Trophoblast cell (in vitro differentiated cells and primary cell): ENCODE measurements around the gene H2AZ2.

Source experiments
- DNase-seq, 2 donors: peaks; one replicate each; pipeline ENCODE4 v3.0.0-alpha.2; 2016
- H2AFZ ChIP-seq: 2 replicates; pipeline ENCODE4 v1.6.1; 2013; ENCODE audit warnings: low read length, moderate library complexity, mild to moderate bottlenecking; ENCODE audit not compliant: insufficient read depth, poor library complexity
- H2AK5ac ChIP-seq: 2 replicates; pipeline ENCODE4 v1.6.1; 2013; ENCODE audit warnings: mild to moderate bottlenecking, low read length
- H2BK120ac ChIP-seq: 2 replicates; pipeline ENCODE4 v1.6.1; 2013; ENCODE audit warnings: low read length, mild to moderate bottlenecking, moderate library complexity; ENCODE audit not compliant: insufficient read depth, poor library complexity
- H2BK12ac ChIP-seq: 2 replicates; pipeline ENCODE4 v1.6.1; 2013; ENCODE audit warnings: mild to moderate bottlenecking, low read length, moderate library complexity
- H2BK5ac ChIP-seq: 2 replicates; pipeline ENCODE4 v1.6.1; 2013; ENCODE audit warnings: low read length, low read depth, moderate library complexity, mild to moderate bottlenecking; ENCODE audit not compliant: poor library complexity
- H3K14ac ChIP-seq: 2 replicates; pipeline ENCODE4 v1.6.1; 2013; ENCODE audit warnings: mild to moderate bottlenecking, low read length
- H3K18ac ChIP-seq: 2 replicates; pipeline ENCODE4 v1.6.1; 2013; ENCODE audit warnings: mild to moderate bottlenecking, low read length
- H3K23ac ChIP-seq: 2 replicates; pipeline ENCODE4 v1.6.1; 2013; ENCODE audit warnings: low read length
- H3K27ac ChIP-seq: 2 replicates; pipeline ENCODE4 v1.5.1; 2013; ENCODE audit warnings: low read depth, mild to moderate bottlenecking, inconsistent platforms, low read length, moderate library complexity
- H3K27me3 ChIP-seq: 2 replicates; pipeline ENCODE4 v1.6.1; 2013; ENCODE audit warnings: inconsistent platforms, mild to moderate bottlenecking, low read length, moderate library complexity; ENCODE audit not compliant: insufficient read depth
- H3K36me3 ChIP-seq, 2 experiments: 1 replicate in 1 of 2; 2 replicates in 1 of 2; pipeline ENCODE4 v1.6.1; 2013; ENCODE audit warnings: low read length in 2 of 2, mild to moderate bottlenecking in 2 of 2, moderate library complexity in 1 of 2; ENCODE audit not compliant: insufficient read depth in 2 of 2, control insufficient read depth in 1 of 2
- H3K4ac ChIP-seq: 2 replicates; pipeline ENCODE4 v1.6.1; 2013; ENCODE audit warnings: low read depth, mild to moderate bottlenecking, low read length, moderate library complexity
- H3K4me1 ChIP-seq, 2 experiments: 1 replicate in 1 of 2; 2 replicates in 1 of 2; pipeline ENCODE4 v1.6.1; 2013; ENCODE audit warnings: low read length in 2 of 2, mild to moderate bottlenecking in 2 of 2, moderate library complexity in 1 of 2; ENCODE audit not compliant: insufficient read depth in 2 of 2, control insufficient read depth in 1 of 2
- H3K4me2 ChIP-seq: 2 replicates; pipeline ENCODE4 v1.6.1; 2013; ENCODE audit warnings: inconsistent platforms, mild to moderate bottlenecking, low read length, moderate library complexity
- H3K4me3 ChIP-seq: 2 replicates; pipeline ENCODE4 v1.5.1; 2013; ENCODE audit warnings: mild to moderate bottlenecking, low read depth, low read length, inconsistent platforms
- H3K79me1 ChIP-seq: one replicate; pipeline ENCODE4 v1.6.1; 2013; ENCODE audit warnings: low read length
- H3K79me2 ChIP-seq: 2 replicates; pipeline ENCODE4 v1.6.1; 2013; ENCODE audit warnings: low read length, mild to moderate bottlenecking; ENCODE audit not compliant: control insufficient read depth, insufficient read depth, poor library complexity
- H3K9ac ChIP-seq: 2 replicates; pipeline ENCODE4 v1.6.1; 2013; ENCODE audit warnings: mild to moderate bottlenecking, low read length
- H3K9me3 ChIP-seq: 2 replicates; pipeline ENCODE4 v1.6.1; 2013; ENCODE audit warnings: low read depth, mild to moderate bottlenecking, control low read depth, inconsistent platforms, low read length; ENCODE audit not compliant: insufficient read depth
- H4K12ac ChIP-seq: 2 replicates; pipeline ENCODE4 v1.6.1; 2013; ENCODE audit warnings: low read depth, mild to moderate bottlenecking, low read length, moderate library complexity
- H4K8ac ChIP-seq: 2 replicates; pipeline ENCODE4 v1.6.1; 2013; ENCODE audit warnings: low read depth, mild to moderate bottlenecking, low read length, moderate library complexity
- H4K91ac ChIP-seq: one replicate; pipeline ENCODE4 v1.6.1; 2013; ENCODE audit warnings: low read depth, mild to moderate bottlenecking, low read length, moderate library complexity
- WGBS: extraction: QIAGEN DNeasy Blood & Tissue Kit; methylation state at CpG from one replicate; pipeline ENCODE4 v1.1.7; 2013; ENCODE audit warnings: missing lambda C conversion rate; ENCODE audit not compliant: insufficient read length, insufficient coverage; ENCODE audit errors: extremely low coverage; 5-methylcytosine and 5-hydroxymethylcytosine counted together

The H2AZ2 gene

GRCh38 chr7:44885394-44886317 is 37.8 kb upstream of the H2AZ2 start, which contains the start of gene PURB:
Gene PURB (minus strand): TSS chr7:44885530. CDS start chr7:44885348, 182 bp downstream.
- no CpG with 5 or more reads among the region's 72 CpGs for WGBS
- Histone ChIP-seq H3K14ac (peak within 1 kb of the TSS; percentile 89), H3K4ac (peak within 1 kb of the TSS; percentile 87), H3K23ac (no peak within 1 kb of the TSS), H3K36me3 (peaks cover 0 to 4% of the 10 kb centered on the region in 2 experiments), H3K4me2 (peak within 1 kb of the TSS; percentile 100), H3K27ac (peak within 1 kb of the TSS; percentile 89), H3K79me1 (peaks cover 12% of the 10 kb centered on the region), H3K9ac (peak within 1 kb of the TSS; percentile 100), H2BK5ac (peak within 1 kb of the TSS; percentile 44), H2BK12ac (no peak within 1 kb of the TSS), H4K12ac (peak within 1 kb of the TSS; percentile 91), H2AFZ (peak within 1 kb of the TSS; percentile 75), H3K18ac (peak within 1 kb of the TSS; percentile 60), H3K9me3 (no peaks in the 10 kb centered on the region), H3K4me3 (peak within 1 kb of the TSS; percentile 85), H3K4me1 (peaks cover 11% of the 10 kb centered on the region in 2 experiments), H2BK120ac (peak within 1 kb of the TSS; percentile 59), H3K79me2 (peaks cover 14% of the 10 kb centered on the region), H4K8ac (peak within 1 kb of the TSS; percentile 90), H2AK5ac (peak within 1 kb of the TSS; percentile 77), H4K91ac (peak within 1 kb of the TSS; percentile 81), H3K27me3 (no peaks in the 10 kb centered on the region)
- DNase-seq = peak; percentile 98 to 99

- Histone ChIP-seq H3K18ac (peak overlapping the region; percentile 40), H3K4me1 (peaks cover 11% of the 10 kb centered on the region in 2 experiments), H4K91ac (peak overlapping the region; percentile 81), H3K9ac (peak overlapping the region; percentile 95), H3K79me2 (peaks cover 14% of the 10 kb centered on the region), H2BK120ac (peak overlapping the region; percentile 9), H3K4ac (peak overlapping the region; percentile 87), H2AFZ (peak overlapping the region; percentile 75), H2BK5ac (peak overlapping the region; percentile 18), H3K36me3 (peaks cover 0 to 4% of the 10 kb centered on the region in 2 experiments), H4K8ac (peak overlapping the region; percentile 83), H4K12ac (peak overlapping the region; percentile 79), H3K9me3 (no peaks in the 10 kb centered on the region), H3K4me3 (peak overlapping the region; percentile 85), H3K14ac (peak overlapping the region; percentile 89), H2BK12ac (no peak overlapping the region), H3K23ac (no peak overlapping the region), H3K4me2 (peak overlapping the region; percentile 87), H2AK5ac (peak overlapping the region; percentile 66), H3K27me3 (no peaks in the 10 kb centered on the region), H3K79me1 (peaks cover 12% of the 10 kb centered on the region), H3K27ac (peak overlapping the region; percentile 80)
- peak; percentile 40 to 66 for DNase-seq
- no CpG with 5 or more reads among the region's 107 CpGs for WGBS
Measured at GRCh38 chr7:44884621-44885393, 36.9 kb upstream of the H2AZ2 start.

GRCh38 chr7:44883961-44884620 is 36.2 kb upstream of the H2AZ2 start:
- peak overlapping the region; percentile 90 for H3K23ac ChIP-seq
- peak overlapping the region; percentile 9 for H2BK120ac ChIP-seq
- peak overlapping the region; percentile 83 for H4K8ac ChIP-seq
- H4K91ac ChIP-seq = no peak overlapping the region
- H4K12ac ChIP-seq = peak overlapping the region; percentile 79
- no peak overlapping the region for H2AK5ac ChIP-seq
- H3K36me3 ChIP-seq = peaks cover 0 to 4% of the 10 kb centered on the region in 2 experiments
- no peak for DNase-seq
- H3K27ac ChIP-seq = no peak overlapping the region
- peak overlapping the region; percentile 87 for H3K4ac ChIP-seq
- peak overlapping the region; percentile 16 for H2BK5ac ChIP-seq
- peak overlapping the region; percentile 87 for H3K4me2 ChIP-seq
- H3K14ac ChIP-seq = peak overlapping the region; percentile 89
- H3K4me3 ChIP-seq = peak overlapping the region; percentile 85
- H2BK12ac ChIP-seq = no peak overlapping the region
- peak overlapping the region; percentile 40 for H3K18ac ChIP-seq
- no peaks in the 10 kb centered on the region for H3K27me3 ChIP-seq
- peak overlapping the region; percentile 95 for H3K9ac ChIP-seq
- peaks cover 11% of the 10 kb centered on the region in 2 experiments for H3K4me1 ChIP-seq
- peaks cover 14% of the 10 kb centered on the region for H3K79me2 ChIP-seq
- WGBS = no CpG with 5 or more reads among the region's 24 CpGs
- H3K9me3 ChIP-seq = no peaks in the 10 kb centered on the region
- peaks cover 12% of the 10 kb centered on the region for H3K79me1 ChIP-seq
- H2AFZ ChIP-seq = peak overlapping the region; percentile 6

GRCh38 chr7:44882899-44883298 is 35.0 kb upstream of the H2AZ2 start:
- Histone ChIP-seq H2AFZ (no peak overlapping the region), H3K27ac (no peak overlapping the region), H3K79me2 (peaks cover 14% of the 10 kb centered on the region), H3K4ac (no peak overlapping the region), H3K14ac (no peak overlapping the region), H3K4me2 (no peak overlapping the region), H2BK5ac (no peak overlapping the region), H3K4me3 (no peak overlapping the region), H2BK12ac (no peak overlapping the region), H4K91ac (no peak overlapping the region), H3K18ac (no peak overlapping the region), H3K36me3 (peaks cover 0 to 4% of the 10 kb centered on the region in 2 experiments), H3K9ac (no peak overlapping the region), H3K79me1 (peaks cover 12% of the 10 kb centered on the region), H3K9me3 (no peaks in the 10 kb centered on the region), H2BK120ac (no peak overlapping the region), H2AK5ac (no peak overlapping the region), H3K23ac (no peak overlapping the region), H4K12ac (no peak overlapping the region), H3K4me1 (peaks cover 11% of the 10 kb centered on the region in 2 experiments), H3K27me3 (no peaks in the 10 kb centered on the region), H4K8ac (no peak overlapping the region)
- no CpG with 5 or more reads among the region's 3 CpGs for WGBS
- DNase-seq = no peak
